ENCODE results near the gene RALGDS.

RALGDS gene

DNA sequence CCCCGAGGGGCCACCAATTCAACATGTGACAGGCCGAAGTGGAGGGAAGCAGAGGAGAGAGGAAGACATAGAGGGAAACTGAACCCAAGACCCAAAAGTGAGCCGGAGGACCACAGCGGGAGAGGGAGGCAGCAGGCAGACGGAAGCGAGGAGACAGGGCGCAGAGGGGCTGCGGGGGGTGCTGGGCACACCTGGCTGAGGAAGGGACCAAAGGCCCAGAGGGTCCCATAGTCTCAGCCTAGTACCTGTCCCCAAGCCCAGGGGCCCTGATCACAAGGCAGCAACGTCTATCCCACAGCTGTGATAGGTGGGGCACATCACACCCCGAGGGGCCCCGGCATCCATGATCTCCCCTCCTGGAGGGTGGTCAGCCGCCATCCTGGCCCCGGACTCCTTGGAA is 7.1 kb upstream of the RALGDS start:
- H3K4me3 ChIP-seq (ENCODE audit: low read length), result no peak overlapping the region
- DNase-seq (ENCODE audit: low read depth), result no peak
- TF ChIP-seq, protein P1, sequence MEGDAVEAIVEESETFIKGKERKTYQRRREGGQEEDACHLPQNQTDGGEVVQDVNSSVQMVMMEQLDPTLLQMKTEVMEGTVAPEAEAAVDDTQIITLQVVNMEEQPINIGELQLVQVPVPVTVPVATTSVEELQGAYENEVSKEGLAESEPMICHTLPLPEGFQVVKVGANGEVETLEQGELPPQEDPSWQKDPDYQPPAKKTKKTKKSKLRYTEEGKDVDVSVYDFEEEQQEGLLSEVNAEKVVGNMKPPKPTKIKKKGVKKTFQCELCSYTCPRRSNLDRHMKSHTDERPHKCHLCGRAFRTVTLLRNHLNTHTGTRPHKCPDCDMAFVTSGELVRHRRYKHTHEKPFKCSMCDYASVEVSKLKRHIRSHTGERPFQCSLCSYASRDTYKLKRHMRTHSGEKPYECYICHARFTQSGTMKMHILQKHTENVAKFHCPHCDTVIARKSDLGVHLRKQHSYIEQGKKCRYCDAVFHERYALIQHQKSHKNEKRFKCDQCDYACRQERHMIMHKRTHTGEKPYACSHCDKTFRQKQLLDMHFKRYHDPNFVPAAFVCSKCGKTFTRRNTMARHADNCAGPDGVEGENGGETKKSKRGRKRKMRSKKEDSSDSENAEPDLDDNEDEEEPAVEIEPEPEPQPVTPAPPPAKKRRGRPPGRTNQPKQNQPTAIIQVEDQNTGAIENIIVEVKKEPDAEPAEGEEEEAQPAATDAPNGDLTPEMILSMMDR (IDR thresholded peaks at IDR 0.05; ENCODE audit: insufficient read depth, low read depth, low read length, missing control alignments), result no peak

DNA sequence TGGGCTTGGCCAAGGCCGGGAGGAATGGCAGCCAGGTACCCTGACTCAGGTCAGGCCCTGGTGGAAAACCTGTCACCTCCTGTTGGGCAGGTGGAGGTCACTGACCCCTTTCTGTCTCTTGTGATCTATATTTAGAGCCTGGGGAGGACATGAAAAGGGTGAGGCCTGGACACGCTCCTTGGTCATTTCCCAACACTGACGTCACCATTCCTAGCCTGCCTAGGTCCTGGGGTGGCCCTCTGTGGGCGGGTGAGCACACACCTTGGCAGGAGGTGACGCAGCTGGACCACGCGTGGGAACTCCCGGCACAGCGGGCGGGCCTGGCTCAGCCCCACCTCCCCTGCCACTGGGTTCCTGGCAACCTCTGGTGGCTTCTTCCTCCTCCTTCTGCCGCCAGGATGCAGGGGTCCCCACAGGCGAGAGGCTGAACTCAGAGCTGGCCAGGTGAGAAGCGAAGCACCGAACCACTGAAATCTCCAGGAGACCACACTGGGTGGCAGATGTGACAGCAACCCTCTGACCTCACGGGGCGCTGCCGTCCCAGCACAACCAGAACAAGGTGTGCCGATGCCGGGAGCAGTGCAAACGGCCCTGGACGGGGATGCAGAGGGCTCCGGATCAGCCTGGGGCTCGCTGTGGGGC is 6.4 kb upstream of the RALGDS start:
- peak; percentile 96 for DNase-seq (ENCODE audit: low read depth)
- H3K4me3 ChIP-seq (ENCODE audit: low read length), result no peak overlapping the region
- TF ChIP-seq, protein P1 (IDR thresholded peaks at IDR 0.05; ENCODE audit: insufficient read depth, low read depth, low read length, missing control alignments), result no peak

DNA sequence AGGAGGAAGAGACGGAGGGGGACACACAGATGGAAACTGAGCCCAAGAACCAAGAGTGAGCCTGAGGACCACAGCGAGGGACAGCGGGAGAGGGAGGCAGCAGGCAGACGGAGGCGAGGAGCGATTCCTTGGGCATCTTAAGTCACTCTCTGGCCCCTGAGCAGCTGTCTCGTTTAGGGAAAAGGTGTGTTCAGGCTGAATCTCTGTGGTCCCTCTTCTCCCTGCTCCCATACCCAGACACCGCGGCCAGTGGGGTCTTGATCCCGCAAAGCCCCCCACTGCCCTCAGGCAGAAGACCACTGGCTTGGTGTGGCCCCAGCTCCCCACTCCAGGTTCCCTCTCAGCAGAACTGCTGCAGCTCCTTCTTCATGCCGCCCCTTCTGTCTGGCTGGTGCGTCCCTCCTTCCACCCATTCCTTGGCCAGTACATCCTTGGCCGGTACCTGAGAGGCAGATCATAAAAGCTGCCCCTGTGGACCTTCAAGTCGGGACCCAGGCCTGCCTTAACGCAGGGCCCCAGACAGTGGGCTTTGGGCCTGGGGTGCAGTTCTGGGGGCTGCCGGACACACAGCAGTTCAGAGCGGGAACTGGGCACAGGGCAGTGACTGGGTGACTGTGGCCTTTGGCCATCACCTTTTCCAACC is 5.8 kb upstream of the RALGDS start:
- TF ChIP-seq, protein P1 (IDR thresholded peaks at IDR 0.05; ENCODE audit: insufficient read depth, low read depth, low read length, missing control alignments), result no peak
- H3K4me3 ChIP-seq (ENCODE audit: low read length), result no peak overlapping the region
- DNase-seq (ENCODE audit: low read depth), result no peak

DNA sequence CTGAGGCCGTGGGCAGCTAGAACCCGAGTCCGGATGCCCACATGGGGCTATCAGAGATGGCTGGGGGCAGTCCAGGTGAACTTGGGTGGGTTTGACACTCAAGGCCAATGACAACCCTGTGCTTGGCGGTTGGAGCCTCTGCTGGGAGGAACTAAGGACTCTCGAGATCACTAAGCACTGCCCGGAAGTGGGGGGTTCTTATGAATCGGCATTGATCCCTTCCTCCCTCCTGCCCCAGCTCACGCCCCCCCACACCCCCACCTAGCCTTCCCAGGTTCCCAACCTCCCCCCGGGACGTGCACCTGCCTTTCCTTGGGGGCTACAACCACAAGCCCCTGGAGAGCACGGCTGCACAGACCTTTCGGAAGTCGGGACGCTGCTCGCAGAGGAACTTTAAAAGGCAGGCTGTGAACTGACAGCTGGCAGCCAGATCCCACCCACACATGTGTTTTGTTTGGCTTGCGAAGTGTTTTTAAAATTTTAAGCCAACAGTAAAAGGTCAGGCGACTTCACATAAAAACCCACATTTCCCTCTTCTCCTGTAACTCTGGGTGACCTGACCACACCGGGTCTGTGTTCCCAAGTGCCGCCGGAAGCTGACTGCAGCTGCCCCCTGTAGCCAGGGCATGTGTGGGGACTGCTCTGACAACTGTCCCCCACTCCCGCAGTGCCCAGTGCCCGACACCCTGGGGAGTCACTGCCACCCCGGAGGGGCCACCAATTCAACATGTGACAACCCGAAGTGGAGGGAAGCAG is 5.1 kb upstream of the RALGDS start:
- no peak for DNase-seq (ENCODE audit: low read depth)
- TF ChIP-seq, protein P1 (IDR thresholded peaks at IDR 0.05; ENCODE audit: insufficient read depth, low read depth, low read length, missing control alignments), result no peak
- H3K4me3 ChIP-seq (ENCODE audit: low read length), result no peak overlapping the region

GRCh38 chr9:133124907-133125275 is 3.9 kb upstream of the RALGDS start:
- TF ChIP-seq, protein P1 (IDR thresholded peaks at IDR 0.05; ENCODE audit: insufficient read depth, low read depth, low read length, missing control alignments), result no peak
- no peak for DNase-seq (ENCODE audit: low read depth)
- no peak overlapping the region for H3K4me3 ChIP-seq (ENCODE audit: low read length)

GRCh38 chr9:133124123-133124906 is 3.3 kb upstream of the RALGDS start:
- no peak for DNase-seq (ENCODE audit: low read depth)
- TF ChIP-seq, protein P1 (IDR thresholded peaks at IDR 0.05; ENCODE audit: insufficient read depth, low read depth, low read length, missing control alignments), result no peak
- no peak overlapping the region for H3K4me3 ChIP-seq (ENCODE audit: low read length)
